GM13977 (cell line): Measurements from ENCODE around the gene MYO7B.

ENCODE experiments used
- DNase-seq: peaks from one replicate; pipeline ENCODE4 v3.0.0; 2012; ENCODE audit warnings: low spot score
- CTCF ChIP-seq: IDR thresholded peaks from 2 replicates; pipeline ENCODE4 v1.5.1; 2012; ENCODE audit warnings: mild to moderate bottlenecking, control low read depth; ENCODE audit not compliant: insufficient read depth; ENCODE audit errors: extremely low read depth, missing control alignments
- in situ Hi-C: fragments of 300-500 bp; cut with MboI; formaldehyde crosslinking; loops from one replicate; pipeline ENCODE4 v1.12.0; 2022; ENCODE audit warnings: low sequenced_read_pairs, low pct_unique_long_range_greater_than_20kb, mixed read lengths, inconsistent platforms; ENCODE audit not compliant: unreplicated experiment

The MYO7B gene

GRCh38 chr2:127664895-127665225 lies 129.4 kb downstream of the MYO7B start:
- TF ChIP-seq CTCF: no peak
- in situ Hi-C loops: no loop called here
- DNase-seq: no peak

- DNase-seq: no peak
- in situ Hi-C loops: no loop called here
- TF ChIP-seq CTCF: no peak
These were observed 129.9 kb downstream of the MYO7B start for GRCh38 chr2:127665267-127665893.

- no peak for DNase-seq
- in situ Hi-C loops: no loop called here
- no peak for TF ChIP-seq CTCF
These were observed 133.6 kb downstream of the MYO7B start for GRCh38 chr2:127669056-127669455.

- DNase-seq: no peak
- in situ Hi-C loops: no loop called here
- no peak for TF ChIP-seq CTCF
These were observed 134.8 kb downstream of the MYO7B start for GRCh38 chr2:127670055-127670956.

- in situ Hi-C loops: no loop called here
- no peak for DNase-seq
- no peak for TF ChIP-seq CTCF
These were observed 135.4 kb downstream of the MYO7B start for GRCh38 chr2:127670957-127671290.

- DNase-seq: no peak
- in situ Hi-C loops: no loop called here
- TF ChIP-seq CTCF: no peak
These were observed 136.2 kb downstream of the MYO7B start for GRCh38 chr2:127671557-127672302.
